Measurements from ENCODE around the gene PGR. TPM values are rescaled to one million over a fixed set of nuclear protein-coding genes. Genes with fewer than 3 reads are reported as not detected.

PGR gene
- under 1 TPM in 1 of 6 donors, not detected in 5; 0.26 TPM for polyA plus RNA-seq (ENCODE audit: low read depth in 6 of 6)

- DNase-seq (no peak), ATAC-seq (ENCODE audit: low read depth in 2 of 2) (no peak)
- H3K27me3 Mint-ChIP-seq = peaks cover 36 to 70% (median 46%) of the 10 kb centered on the region in 3 donors
- peak within 1 kb of the TSS in 1 of 6 donors; percentile 56 for H3K27ac Mint-ChIP-seq
- peaks cover 4 to 15% (median 14%) of the 10 kb centered on the region in 3 donors for H3K4me1 Mint-ChIP-seq
- peak within 1 kb of the TSS in 7 of 8 donors; percentile 21 to 90 (median 42) for H3K4me3 Mint-ChIP-seq
- H3K36me3 Mint-ChIP-seq = no peaks in the 10 kb centered on the region
- peaks cover 0 to 14% (median 3%) of the 10 kb centered on the region in 7 donors for H3K9me3 Mint-ChIP-seq
Measured at GRCh38 chr11:101129203-101129943, at the start of gene PGR. Gene PGR (minus strand): TSS chr11:101129813. CDS start chr11:101129070, 743 bp downstream.

GRCh38 chr11:101176381-101176780 is 46.8 kb upstream of the PGR start:
- no peak for DNase-seq
- Mint-ChIP-seq H3K4me1 (no peaks in the 10 kb centered on the region), H3K27me3 (no peaks in the 10 kb centered on the region), H3K9me3 (peaks cover 0 to 6% (median 0%) of the 10 kb centered on the region in 7 donors), H3K36me3 (no peaks in the 10 kb centered on the region), H3K4me3 (no peak overlapping the region), H3K27ac (no peak overlapping the region)
- no peak for ATAC-seq (ENCODE audit: low read depth in 2 of 2)

DNA sequence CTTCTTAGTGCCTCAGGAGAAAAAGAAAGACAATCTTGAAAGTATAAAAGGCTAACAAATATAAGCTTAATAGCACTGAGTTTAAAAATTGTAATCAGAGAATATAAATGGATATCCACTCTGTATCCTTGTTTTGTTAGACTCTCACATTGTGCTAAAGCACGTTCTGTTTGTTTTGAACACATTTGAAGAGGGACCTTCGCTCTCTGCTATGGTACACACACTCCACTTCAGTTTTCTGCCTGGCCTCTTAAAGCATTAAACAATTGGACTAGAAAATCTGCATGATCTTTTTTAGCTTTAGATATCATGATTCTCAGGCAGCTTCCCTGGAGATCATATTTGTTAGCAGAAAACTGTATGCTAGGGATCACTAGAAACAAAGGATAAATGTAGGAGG is 40.3 kb upstream of the PGR start:
- no peak overlapping the region for H3K27ac Mint-ChIP-seq
- H3K4me3 Mint-ChIP-seq = no peak overlapping the region
- H3K4me1 Mint-ChIP-seq = no peaks in the 10 kb centered on the region
- no peak for ATAC-seq (ENCODE audit: low read depth in 2 of 2)
- H3K36me3 Mint-ChIP-seq = peaks cover 0 to 6% of the 10 kb centered on the region in 2 donors
- DNase-seq = no peak
- no peaks in the 10 kb centered on the region for H3K27me3 Mint-ChIP-seq
- H3K9me3 Mint-ChIP-seq = peaks cover 0 to 18% (median 8%) of the 10 kb centered on the region in 7 donors

GRCh38 chr11:101166038-101166437 is 36.4 kb upstream of the PGR start:
- no peak overlapping the region for H3K4me3 Mint-ChIP-seq
- DNase-seq (no peak), ATAC-seq (ENCODE audit: low read depth in 2 of 2) (no peak)
- no peaks in the 10 kb centered on the region for H3K27me3 Mint-ChIP-seq
- no peak overlapping the region for H3K27ac Mint-ChIP-seq
- H3K4me1 Mint-ChIP-seq = no peaks in the 10 kb centered on the region
- H3K36me3 Mint-ChIP-seq = peaks cover 0 to 6% of the 10 kb centered on the region in 2 donors
- H3K9me3 Mint-ChIP-seq = peaks cover 0 to 18% (median 11%) of the 10 kb centered on the region in 7 donors

DNA sequence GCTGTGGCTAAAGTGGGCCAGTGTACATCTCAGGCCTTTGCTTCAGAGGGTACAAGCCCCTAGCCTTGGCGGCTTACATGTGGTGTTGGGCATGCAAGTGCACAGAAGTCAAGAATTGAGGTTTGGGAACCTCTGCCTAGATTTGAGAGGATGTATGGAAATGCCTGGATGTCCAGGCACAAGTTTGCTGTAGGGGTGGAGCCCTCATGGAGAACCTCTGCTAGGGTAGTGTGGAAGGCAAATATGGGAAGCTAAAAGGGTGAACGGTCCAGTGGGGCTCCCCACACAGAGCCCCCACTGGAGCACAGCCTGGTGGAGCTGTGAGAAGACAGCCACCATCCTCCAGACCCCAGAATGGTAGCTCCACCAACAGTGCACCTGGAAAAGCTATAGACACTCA is 28.5 kb upstream of the PGR start:
- H3K4me3 Mint-ChIP-seq = no peak overlapping the region
- peaks cover 0 to 15% of the 10 kb centered on the region in 2 donors for H3K36me3 Mint-ChIP-seq
- DNase-seq = no peak
- no peaks in the 10 kb centered on the region for H3K27me3 Mint-ChIP-seq
- H3K9me3 Mint-ChIP-seq = peaks cover 12 to 44% (median 27%) of the 10 kb centered on the region in 7 donors
- no peaks in the 10 kb centered on the region for H3K4me1 Mint-ChIP-seq
- H3K27ac Mint-ChIP-seq = no peak overlapping the region
- ATAC-seq (ENCODE audit: low read depth in 2 of 2) = no peak

DNA sequence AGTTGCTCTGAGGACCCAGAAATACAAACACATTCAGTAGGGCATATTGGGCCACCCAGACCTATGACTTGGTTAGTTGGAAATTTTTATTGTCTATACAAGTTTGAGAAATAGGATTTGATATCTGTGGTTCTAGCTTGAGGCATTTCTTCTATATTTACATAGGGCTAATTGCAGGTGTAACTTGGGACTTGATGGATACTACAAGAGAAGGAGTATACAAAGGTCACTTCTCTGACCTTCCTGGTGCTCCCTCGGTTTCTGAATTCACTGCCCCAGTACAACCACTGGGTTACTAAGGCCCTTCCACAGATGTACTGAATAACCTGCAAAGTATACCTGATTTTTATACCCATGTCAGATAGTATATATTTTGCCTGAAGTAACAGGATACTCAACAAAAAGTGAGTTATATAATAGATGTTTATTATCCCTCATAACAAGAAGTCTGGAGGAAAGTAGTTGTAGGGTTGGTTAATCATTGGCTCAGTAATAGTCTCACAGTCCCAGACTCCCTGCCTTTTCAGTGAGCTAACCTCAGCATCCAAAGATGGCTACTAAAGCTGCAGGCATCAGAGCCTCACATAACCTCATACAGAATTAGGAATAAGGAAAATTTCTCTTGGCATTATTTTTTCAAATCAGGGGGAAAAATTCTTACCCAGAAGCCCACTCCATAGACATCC is 8.8 kb upstream of the PGR start:
- no peak for ATAC-seq (ENCODE audit: low read depth in 2 of 2)
- H3K4me1 Mint-ChIP-seq = no peaks in the 10 kb centered on the region

DNA sequence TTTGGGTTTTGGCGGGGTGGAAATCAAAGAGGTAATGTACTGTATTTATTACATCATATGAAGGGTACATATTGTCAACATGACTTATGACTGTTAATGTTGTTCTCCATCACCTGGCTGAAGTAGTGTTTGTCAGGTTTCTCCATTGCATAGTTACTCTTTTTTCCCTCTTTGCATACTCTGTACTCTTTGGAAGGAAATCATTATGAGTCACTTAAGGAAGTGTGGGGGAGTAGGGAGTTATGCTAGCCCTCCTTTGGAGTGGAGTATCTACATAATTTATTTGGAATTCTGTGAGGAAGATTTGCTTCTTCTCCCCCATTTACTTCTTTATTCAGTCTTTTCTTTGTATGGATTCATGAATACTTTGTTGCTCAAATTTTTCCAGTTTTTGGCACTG is 3.6 kb upstream of the PGR start:
- Mint-ChIP-seq H3K27ac (no peak overlapping the region), H3K4me3 (no peak overlapping the region), H3K27me3 (peaks cover 38 to 58% (median 39%) of the 10 kb centered on the region in 3 donors), H3K9me3 (peaks cover 0 to 14% (median 3%) of the 10 kb centered on the region in 7 donors), H3K36me3 (no peaks in the 10 kb centered on the region), H3K4me1 (peaks cover 0 to 10% (median 5%) of the 10 kb centered on the region in 3 donors)
- DNase-seq (no peak), ATAC-seq (ENCODE audit: low read depth in 2 of 2) (no peak)

More for the DNA sequence above, 8.8 kb upstream of the PGR start:
- Mint-ChIP-seq H3K27me3 (peaks cover 2 to 14% (median 10%) of the 10 kb centered on the region in 3 donors), H3K27ac (no peak overlapping the region), H3K36me3 (no peaks in the 10 kb centered on the region), H3K9me3 (peaks cover 0 to 3% (median 0%) of the 10 kb centered on the region in 7 donors), H3K4me3 (no peak overlapping the region)
- no peak for DNase-seq

GRCh38 chr11:101128571-101129202 is 926 bp downstream of the PGR start:
- Mint-ChIP-seq H3K36me3 (no peaks in the 10 kb centered on the region), H3K27ac (peak overlapping the region in 1 of 6 donors; percentile 56), H3K4me1 (peaks cover 4 to 15% (median 14%) of the 10 kb centered on the region in 3 donors), H3K9me3 (peaks cover 0 to 14% (median 3%) of the 10 kb centered on the region in 7 donors), H3K27me3 (peaks cover 36 to 74% (median 49%) of the 10 kb centered on the region in 3 donors), H3K4me3 (peak overlapping the region in 5 of 8 donors; percentile 33 to 90 (median 70))
- ATAC-seq (ENCODE audit: low read depth in 2 of 2) (no peak), DNase-seq (no peak)

DNA sequence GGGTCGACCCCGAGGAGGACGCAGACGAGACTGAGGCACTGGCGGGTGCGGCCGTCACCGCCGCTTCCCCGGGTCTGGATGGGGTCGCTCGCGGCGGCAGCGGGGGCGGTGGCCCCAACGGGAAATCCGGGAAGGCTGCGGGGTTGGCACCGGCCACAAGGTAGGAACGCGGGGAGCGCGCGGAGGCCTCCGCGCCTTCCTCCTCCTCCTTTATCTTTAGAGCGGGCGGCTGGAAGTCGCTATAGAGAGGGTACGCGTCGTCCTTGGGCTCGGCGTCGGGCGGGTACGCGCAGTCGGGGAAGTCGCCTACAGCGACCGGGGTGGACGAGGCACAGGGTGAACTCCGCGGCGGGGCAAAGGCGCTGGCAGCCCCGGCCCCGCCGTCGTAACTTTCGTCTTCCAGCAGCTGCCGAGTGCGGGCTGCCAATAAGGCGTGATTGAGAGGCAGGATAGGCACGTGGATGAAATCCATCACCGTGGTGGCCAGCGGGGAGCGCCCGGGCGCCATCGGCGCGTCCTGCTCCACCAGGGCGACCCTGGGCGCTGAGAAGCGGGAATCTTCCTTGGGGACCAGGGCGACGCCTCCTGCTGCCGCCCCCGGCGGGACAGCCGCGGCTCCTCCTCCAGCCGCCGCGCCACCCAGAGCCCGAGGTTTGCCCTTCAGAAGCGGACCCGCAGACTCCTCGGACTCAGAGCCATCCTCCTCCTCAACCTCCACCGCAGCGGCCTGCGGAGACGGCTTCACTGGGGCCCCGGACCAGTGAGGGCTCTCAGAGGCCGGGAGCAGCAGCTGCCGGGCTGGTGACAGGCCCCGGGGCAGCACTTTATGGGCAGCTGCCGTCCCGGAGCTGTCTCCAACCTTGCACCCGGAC is 1.7 kb downstream of the PGR start:
- no peak for DNase-seq
- H3K27me3 Mint-ChIP-seq = peaks cover 40 to 75% (median 50%) of the 10 kb centered on the region in 3 donors

DNA sequence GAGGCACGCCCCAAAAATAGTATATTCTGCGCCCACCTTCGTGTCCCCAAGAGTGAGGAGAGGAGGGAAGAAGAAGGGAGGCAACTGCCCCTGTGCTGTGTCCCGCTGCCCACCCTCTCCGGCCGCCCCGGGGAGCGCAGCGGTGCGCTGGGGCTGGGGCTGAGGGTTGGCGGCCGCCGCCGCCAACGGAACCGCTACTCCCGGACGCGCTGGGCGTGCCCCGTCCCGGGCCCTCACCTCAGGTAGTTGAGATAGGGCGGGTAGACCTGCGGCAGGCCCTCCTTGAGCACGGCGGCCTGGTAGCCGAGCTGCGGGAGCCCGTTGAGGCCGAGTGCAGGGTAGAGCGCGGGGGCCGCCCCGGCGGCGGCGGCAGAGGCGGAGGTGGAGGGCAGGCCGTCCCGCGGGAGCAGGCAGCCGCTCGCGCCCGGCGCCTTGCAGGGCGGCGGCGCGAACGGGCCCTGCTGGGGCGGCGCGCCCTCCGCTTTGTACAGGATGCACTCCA is 2.4 kb downstream of the PGR start:
- Mint-ChIP-seq H3K4me3 (peak overlapping the region; percentile 74 to 89 (median 83)), H3K4me1 (peaks cover 4 to 15% (median 14%) of the 10 kb centered on the region in 3 donors), H3K27me3 (peaks cover 47 to 72% (median 50%) of the 10 kb centered on the region in 3 donors), H3K9me3 (peaks cover 0 to 14% (median 2%) of the 10 kb centered on the region in 7 donors), H3K27ac (no peak overlapping the region), H3K36me3 (no peaks in the 10 kb centered on the region)
- DNase-seq = no peak
- peak; percentile 41 to 52 for ATAC-seq (ENCODE audit: low read depth in 2 of 2)

More for the DNA sequence above, 1.7 kb downstream of the PGR start:
- Mint-ChIP-seq H3K4me3 (peak overlapping the region in 7 of 8 donors; percentile 26 to 83 (median 65)), H3K4me1 (peaks cover 4 to 15% (median 14%) of the 10 kb centered on the region in 3 donors), H3K36me3 (no peaks in the 10 kb centered on the region), H3K9me3 (peaks cover 0 to 14% (median 3%) of the 10 kb centered on the region in 7 donors), H3K27ac (peak overlapping the region in 1 of 6 donors; percentile 76)
- peak; percentile 12 to 40 for ATAC-seq (ENCODE audit: low read depth in 2 of 2)

- Mint-ChIP-seq H3K36me3 (no peaks in the 10 kb centered on the region), H3K9me3 (peaks cover 0 to 14% (median 2%) of the 10 kb centered on the region in 7 donors), H3K27me3 (peaks cover 46 to 66% (median 46%) of the 10 kb centered on the region in 3 donors), H3K4me1 (peaks cover 4 to 15% (median 14%) of the 10 kb centered on the region in 3 donors), H3K27ac (no peak overlapping the region), H3K4me3 (peak overlapping the region; percentile 74 to 89 (median 83))
- DNase-seq (no peak), ATAC-seq (ENCODE audit: low read depth in 2 of 2) (peak in 1 of 2 donors; percentile 16)
Measured at GRCh38 chr11:101126551-101127196, 2.9 kb downstream of the PGR start.

GRCh38 chr11:101115671-101116160 is 13.9 kb downstream of the PGR start:
- no peak overlapping the region for H3K4me3 Mint-ChIP-seq
- H3K4me1 Mint-ChIP-seq = no peaks in the 10 kb centered on the region
- ATAC-seq (ENCODE audit: low read depth in 2 of 2) (no peak), DNase-seq (no peak)
- no peaks in the 10 kb centered on the region for H3K36me3 Mint-ChIP-seq
- H3K27ac Mint-ChIP-seq = no peak overlapping the region
- H3K9me3 Mint-ChIP-seq = peaks cover 0 to 2% (median 0%) of the 10 kb centered on the region in 7 donors
- H3K27me3 Mint-ChIP-seq = peaks cover 0 to 4% (median 0%) of the 10 kb centered on the region in 3 donors
